Thyroid gland (tissue), 4 donors: ENCODE data around the gene IFT57. TPM values are rescaled to one million over a fixed set of nuclear protein-coding genes. Genes with fewer than 3 reads are reported as not detected.

ENCODE experiments used
- DNase-seq, 2 donors: peaks; one replicate each; pipeline ENCODE4 v3.0.0-alpha.2; 2019
- H3K27ac ChIP-seq, 3 donors: fragments of 200-600 bp; sonication (generic); 1 replicate in 2 of 3; 2 replicates in 1 of 3; pipeline ENCODE4 v1.5.1; 2016 to 2019; ENCODE audit warnings: mild to moderate bottlenecking in 1 of 3, moderate library complexity in 1 of 3
- H3K27me3 ChIP-seq: fragments of 200-600 bp; sonication (generic); one replicate; pipeline ENCODE4 v1.5.1; 2019
- H3K36me3 ChIP-seq, 2 donors: fragments of 200-600 bp; sonication (generic); one replicate each; pipeline ENCODE4 v1.5.1; 2016 to 2019
- H3K4me1 ChIP-seq, 2 donors: fragments of 200-600 bp; sonication (generic); one replicate each; pipeline ENCODE4 v1.5.1; 2017 to 2019
- H3K4me3 ChIP-seq, 3 donors: fragments of 200-600 bp; sonication (generic); replicated peaks in 1 of 3; 1 replicate in 2 of 3; 2 replicates in 1 of 3; pipeline ENCODE4 v1.5.1; 2016; ENCODE audit warnings: mild to moderate bottlenecking in 1 of 3
- H3K9me3 ChIP-seq: fragments of 200-600 bp; sonication (generic); one replicate; pipeline ENCODE4 v1.5.1; 2017
- CTCF ChIP-seq, 6 experiments: fragments of 200-600 bp in 3 of 6; fragments of 450-650 bp in 3 of 6; sonication (generic) in 3 of 6; IDR thresholded peaks; one replicate each; pipeline ENCODE4 v1.5.1; 2016 to 2019; ENCODE audit warnings: antibody characterized with exemption in 6 of 6, mild to moderate bottlenecking in 2 of 6, inconsistent platforms in 1 of 6, moderate library complexity in 1 of 6
- POLR2A ChIP-seq, 2 donors: fragments of 450-650 bp; IDR thresholded peaks; one replicate each; pipeline ENCODE4 v1.6.1; 2017; ENCODE audit warnings: antibody characterized with exemption in 2 of 2, mild to moderate bottlenecking in 2 of 2, moderate library complexity in 1 of 2
- WGBS, 2 donors: methylation state at CpG; one replicate each; pipeline ENCODE4 v1.1.5; 2017; 5-methylcytosine and 5-hydroxymethylcytosine counted together
- intact Hi-C: fragments of 100-400 bp; cut with DNase I; formaldehyde crosslinking; loops from one replicate; pipeline ENCODE4 v1.15.1; 2023
- total RNA-seq, 4 donors: library from RNA; depleted of rRNA; stranded (reverse); fragments of >200 nt; gene quantifications; one replicate each; pipeline ENCODE4 v1.2.3, GENCODE V29; 2016

The IFT57 gene
- total RNA-seq, 4 donors from 2014 or later: 80.1 to 139 (median 87.4) TPM

DNA sequence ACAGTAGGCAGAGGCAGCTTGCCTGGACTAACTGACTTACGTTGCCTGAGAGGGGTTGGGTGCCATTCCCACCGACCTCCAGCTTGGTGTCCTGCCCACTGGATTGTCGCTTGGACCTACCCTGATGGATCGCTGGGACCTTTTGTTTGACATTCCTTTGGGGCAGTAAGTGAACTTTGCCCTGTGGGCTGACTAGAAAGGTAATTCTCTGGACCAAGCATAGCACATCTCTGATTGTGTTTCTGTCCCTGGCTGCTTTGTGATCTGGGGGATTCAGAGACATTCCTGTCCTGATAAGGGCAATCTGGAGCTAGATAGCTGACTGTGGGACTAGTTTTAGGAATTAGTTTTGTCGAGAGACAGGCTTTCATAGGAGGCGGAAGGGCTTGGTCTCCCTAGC, 19.5 kb upstream of the IFT57 start:
- H3K9me3 ChIP-seq: no peaks in the 10 kb centered on the region
- H3K4me3 ChIP-seq: no peak overlapping the region
- no peaks in the 10 kb centered on the region for H3K4me1 ChIP-seq
- TF ChIP-seq POLR2A (IDR thresholded peaks at IDR 0.05): no peak
- no peak for TF ChIP-seq CTCF (IDR thresholded peaks at IDR 0.05)
- no peak overlapping the region for H3K27ac ChIP-seq
- 91 to 97% methylated on average over 6 of the region's 6 CpGs for WGBS, 2 donors
- H3K27me3 ChIP-seq: no peaks in the 10 kb centered on the region
- no peak for DNase-seq
- intact Hi-C loops: no loop called here
- H3K36me3 ChIP-seq: no peaks in the 10 kb centered on the region

DNA sequence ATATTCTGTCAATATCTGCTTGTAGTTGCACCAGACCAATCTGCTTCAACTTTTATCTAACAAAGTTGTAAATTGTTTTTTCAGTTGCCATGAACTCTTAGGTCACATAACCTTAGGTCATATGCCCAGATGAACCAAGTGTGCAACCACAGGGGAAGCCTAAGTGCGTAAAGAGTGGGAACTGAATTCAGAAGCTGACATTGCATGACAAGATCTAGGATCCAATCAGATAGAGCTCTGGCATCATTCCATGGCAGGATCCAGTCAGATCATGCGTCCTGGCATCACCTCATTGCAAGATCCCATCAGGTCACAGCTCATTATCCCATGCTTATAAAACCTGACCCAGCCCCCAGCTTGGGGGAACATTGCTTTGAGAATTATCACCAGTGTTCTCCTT, 18.9 kb upstream of the IFT57 start:
- H3K4me3 ChIP-seq: no peak overlapping the region
- TF ChIP-seq POLR2A (IDR thresholded peaks at IDR 0.05): no peak
- TF ChIP-seq CTCF (IDR thresholded peaks at IDR 0.05): no peak
- no peak overlapping the region for H3K27ac ChIP-seq
- H3K9me3 ChIP-seq: no peaks in the 10 kb centered on the region
- H3K27me3 ChIP-seq: no peaks in the 10 kb centered on the region
- no peaks in the 10 kb centered on the region for H3K36me3 ChIP-seq
- no peaks in the 10 kb centered on the region for H3K4me1 ChIP-seq
- intact Hi-C loops: no loop called here
- 94 to 98% methylated on average over 2 of the region's 2 CpGs for WGBS, 2 donors
- no peak for DNase-seq

- TF ChIP-seq CTCF (IDR thresholded peaks at IDR 0.05): no peak
- no peak for TF ChIP-seq POLR2A (IDR thresholded peaks at IDR 0.05)
- no peak for DNase-seq
- Histone ChIP-seq H3K9me3 (no peaks in the 10 kb centered on the region), H3K4me3 (no peak overlapping the region), H3K4me1 (no peaks in the 10 kb centered on the region), H3K36me3 (no peaks in the 10 kb centered on the region), H3K27me3 (no peaks in the 10 kb centered on the region), H3K27ac (no peak overlapping the region)
- WGBS, 2 donors: 59 to 78% methylated on average over 1 of the region's 1 CpG
- intact Hi-C loops: no loop called here
Observed at GRCh38 chr3:108239082-108239481, 16.9 kb upstream of the IFT57 start.

DNA sequence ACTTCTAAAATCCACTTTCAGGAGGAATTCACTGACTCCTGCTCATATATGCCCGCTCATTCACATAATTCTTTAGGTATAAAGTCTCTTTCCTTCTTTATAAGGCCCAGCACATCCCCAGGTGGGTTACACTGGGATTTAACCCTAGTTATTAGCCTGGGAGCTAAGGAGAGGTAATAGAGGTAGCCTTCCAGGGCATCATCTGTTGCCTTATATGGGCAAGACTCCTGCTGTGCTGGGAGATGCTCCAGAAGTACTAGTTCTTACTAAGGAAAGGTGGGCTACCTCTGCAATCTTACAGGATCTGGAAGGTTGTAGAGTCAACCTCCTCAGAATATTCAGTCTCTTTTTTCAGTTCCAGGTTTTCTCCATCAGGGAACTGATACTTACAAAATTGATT, 13.1 kb upstream of the IFT57 start:
- no peak for DNase-seq
- Histone ChIP-seq H3K36me3 (no peaks in the 10 kb centered on the region), H3K27ac (no peak overlapping the region), H3K9me3 (no peaks in the 10 kb centered on the region), H3K27me3 (no peaks in the 10 kb centered on the region), H3K4me3 (no peak overlapping the region), H3K4me1 (no peaks in the 10 kb centered on the region)
- 100% methylated on average over 1 of the region's 1 CpG for WGBS, 2 donors
- intact Hi-C loops: no loop called here
- TF ChIP-seq CTCF (IDR thresholded peaks at IDR 0.05) (no peak), POLR2A (IDR thresholded peaks at IDR 0.05) (no peak)

DNA sequence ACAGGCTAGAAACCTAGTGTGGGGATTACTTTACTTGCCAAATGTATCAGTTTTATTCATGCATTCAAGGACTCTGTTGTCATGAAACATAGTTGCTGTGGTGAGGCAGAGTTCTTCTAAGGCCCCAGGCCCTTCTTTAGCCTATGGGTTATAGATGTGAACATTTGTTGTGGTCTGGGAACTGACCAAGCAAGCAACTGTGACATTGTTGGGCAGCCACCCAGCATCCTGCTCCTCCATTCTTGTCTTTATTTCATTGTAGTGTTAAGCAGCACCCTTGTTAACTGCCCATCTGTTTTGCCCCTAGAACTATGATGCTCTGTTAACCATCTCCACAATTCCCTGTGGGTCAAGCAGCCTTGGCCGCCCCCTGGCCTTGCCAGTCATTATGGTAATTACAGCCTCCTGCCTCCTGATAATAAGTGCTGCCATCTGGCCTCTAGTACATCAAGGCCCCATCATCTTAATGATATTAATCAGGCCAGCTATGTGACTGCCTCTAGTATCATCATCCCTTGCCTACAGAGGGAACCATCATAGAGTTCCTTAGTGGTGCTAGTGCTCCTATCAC, 12.2 kb upstream of the IFT57 start:
- Histone ChIP-seq H3K4me3 (no peak overlapping the region), H3K9me3 (no peaks in the 10 kb centered on the region), H3K27ac (no peak overlapping the region), H3K27me3 (no peaks in the 10 kb centered on the region), H3K36me3 (no peaks in the 10 kb centered on the region), H3K4me1 (no peaks in the 10 kb centered on the region)
- intact Hi-C loops: no loop called here
- TF ChIP-seq CTCF (IDR thresholded peaks at IDR 0.05) (no peak), POLR2A (IDR thresholded peaks at IDR 0.05) (no peak)
- no peak for DNase-seq
- WGBS, 2 donors: 86 to 100% methylated on average over 1 of the region's 1 CpG
